HepG2 (cell line): Measurements from ENCODE around the gene HTR2A. TPM values are rescaled to one million over a fixed set of nuclear protein-coding genes. Genes with fewer than 3 reads are reported as not detected.

Experiments used
- ATAC-seq: fragments of 200-7000 bp; cut with Tn5 transposase; 3 replicates; pipeline ENCODE4 v1.9.1; 2020; ENCODE audit warnings: mild to moderate bottlenecking, moderate library complexity
- BruUV-seq: library from RNA; stranded (reverse); fragments of 400-500 nt; replicated peaks from 2 replicates; lab custom pipeline; 2021; lab: Mats Ljungman, UMichigan
- CTCF ChIA-PET: fragments of 300-600 bp; formaldehyde crosslinking; extraction: SDS; loops from one replicate; lab custom pipeline; 2021; ENCODE audit warnings: low total read pairs, inconsistent platforms, low intra/inter-chr PET ratio; lab: Yijun Ruan, JAX
- POLR2A ChIA-PET: fragments of 350-600 bp; sonication (Branson Sonifier 250); formaldehyde crosslinking; loops from one replicate; lab custom pipeline; 2020; ENCODE audit warnings: antibody characterized with exemption, inconsistent platforms; lab: Yijun Ruan, JAX
- DNase-seq: peaks from one replicate; pipeline ENCODE4 v3.0.0-alpha.2; 2015; ENCODE audit warnings: low spot score
- FAIRE-seq: peaks from 3 replicates; lab custom pipeline; 2011; peaks lifted over from hg19 to GRCh38; lab: Jason Lieb, UNC
- H2AFZ ChIP-seq: one replicate; pipeline ENCODE4 v1.6.1; 2011; ENCODE audit warnings: low read length, inconsistent platforms
- H3K27ac ChIP-seq: fragments of 300-600 bp; 3 replicates; pipeline ENCODE4 v1.8.0; 2011; ENCODE audit warnings: mixed run types, mild to moderate bottlenecking, mixed read lengths, low read length, inconsistent platforms; ENCODE audit not compliant: insufficient read depth; ENCODE audit errors: extremely low read length
- H3K27me3 ChIP-seq, 2 experiments: fragments of 200-600 bp in 1 of 2; 2 replicates in 1 of 2; 3 replicates in 1 of 2; pipeline versions ENCODE4 v1.6.0 to v1.8.0; 2011; ENCODE audit warnings: low read length in 2 of 2, mild to moderate bottlenecking in 2 of 2, moderate library complexity in 2 of 2, inconsistent platforms in 1 of 2; ENCODE audit not compliant: insufficient read depth in 2 of 2, control insufficient read depth in 1 of 2
- H3K36me3 ChIP-seq, 2 experiments: fragments of 200-600 bp in 1 of 2; replicated peaks in 1 of 2; 2 replicates in 1 of 2; 3 replicates in 1 of 2; pipeline versions ENCODE4 v1.5.1 to v1.8.0; 2011; ENCODE audit warnings: low read length in 2 of 2, inconsistent platforms in 1 of 2; ENCODE audit not compliant: insufficient read depth in 2 of 2, control insufficient read depth in 1 of 2
- H3K4me1 ChIP-seq: 2 replicates; pipeline ENCODE4 v1.5.1; 2012; ENCODE audit warnings: low read length, inconsistent platforms; ENCODE audit not compliant: insufficient read depth
- H3K4me2 ChIP-seq: 2 replicates; pipeline ENCODE4 v1.6.0; 2011; ENCODE audit warnings: low read depth, low read length, inconsistent platforms
- H3K4me3 ChIP-seq, 3 experiments: fragments of 200-600 bp in 1 of 3; sonication (generic), shearing (Covaris generic) in 1 of 3; replicated peaks in 1 of 3; 2 replicates each; pipeline ENCODE4 v1.5.1; 2011 to 2016; ENCODE audit warnings: low read length in 3 of 3, inconsistent platforms in 2 of 3, low read depth in 2 of 3, mild to moderate bottlenecking in 2 of 3, control low read depth in 1 of 3, mixed read lengths in 1 of 3; ENCODE audit not compliant: insufficient read depth in 1 of 3
- H3K79me2 ChIP-seq: one replicate; pipeline ENCODE4 v1.6.1; 2011; ENCODE audit warnings: low read length, inconsistent platforms; ENCODE audit not compliant: insufficient read depth
- H3K9ac ChIP-seq: 2 replicates; pipeline ENCODE4 v1.6.0; 2011; ENCODE audit warnings: mild to moderate bottlenecking, low read depth, low read length, inconsistent platforms; ENCODE audit not compliant: insufficient read depth
- H3K9me3 ChIP-seq: 2 replicates; pipeline ENCODE4 v1.5.1; 2012; ENCODE audit warnings: mild to moderate bottlenecking, low read length
- H4K20me1 ChIP-seq: 2 replicates; pipeline ENCODE4 v1.6.0; 2011; ENCODE audit warnings: inconsistent platforms, mild to moderate bottlenecking, low read length, moderate library complexity; ENCODE audit not compliant: insufficient read depth
- CCDC6 ChIP-seq: sonication (generic); formaldehyde crosslinking; IDR thresholded peaks from 2 replicates; pipeline ENCODE4 v1.8.1; 2022; ENCODE audit warnings: mild to moderate bottlenecking, missing genetic modification reagents, moderate library complexity
- CENPBD1 ChIP-seq: sonication (generic); formaldehyde crosslinking; IDR thresholded peaks from 2 replicates; pipeline ENCODE4 v1.8.0; 2022; ENCODE audit warnings: missing genetic modification reagents, low read depth, mild to moderate bottlenecking, borderline replicate concordance
- FOXA3 ChIP-seq: IDR thresholded peaks from 2 replicates; pipeline ENCODE4 v1.6.1; 2016; ENCODE audit warnings: missing genetic modification reagents, missing compliant biosample characterization
- KLF16 ChIP-seq, 2 experiments: sonication (generic) in 1 of 2; formaldehyde crosslinking in 1 of 2; IDR thresholded peaks; 2 replicates each; pipeline versions ENCODE4 v1.6.1 to v1.8.0; 2016 to 2023; ENCODE audit warnings: missing genetic modification reagents in 2 of 2, missing compliant biosample characterization in 1 of 2
- MBD4 ChIP-seq: IDR thresholded peaks from 2 replicates; pipeline ENCODE4 v1.6.1; 2012; ENCODE audit warnings: low read length, inconsistent platforms, borderline replicate concordance
- NCOA1 ChIP-seq: sonication (generic); formaldehyde crosslinking; IDR thresholded peaks from 2 replicates; pipeline ENCODE4 v1.9.0; 2021; ENCODE audit warnings: missing genetic modification reagents
- REPIN1 ChIP-seq: sonication (generic); formaldehyde crosslinking; IDR thresholded peaks from 2 replicates; pipeline ENCODE4 v1.8.0; 2022; ENCODE audit warnings: missing genetic modification reagents, low read depth, mild to moderate bottlenecking, borderline replicate concordance
- ZBTB38 ChIP-seq: sonication (generic); formaldehyde crosslinking; IDR thresholded peaks from 2 replicates; pipeline ENCODE4 v1.5.1; 2020; ENCODE audit warnings: mild to moderate bottlenecking, missing genetic modification reagents
- ZFP36L2 ChIP-seq: sonication (generic); formaldehyde crosslinking; IDR thresholded peaks from 2 replicates; pipeline ENCODE4 v1.4.0; 2020; ENCODE audit warnings: missing genetic modification reagents
- ZNF333 ChIP-seq: sonication (generic); formaldehyde crosslinking; IDR thresholded peaks from 2 replicates; pipeline ENCODE4 v1.4.0; 2020; ENCODE audit warnings: mild to moderate bottlenecking, missing genetic modification reagents, borderline replicate concordance
- ZNF546 ChIP-seq: sonication (generic); formaldehyde crosslinking; conservative IDR thresholded peaks from 2 replicates; pipeline ENCODE4 v1.8.1; 2023; ENCODE audit warnings: mild to moderate bottlenecking, missing genetic modification reagents
- ZNF792 ChIP-seq: IDR thresholded peaks from 2 replicates; pipeline ENCODE4 v1.6.1; 2016
- ZNF841 ChIP-seq: sonication (generic); formaldehyde crosslinking; IDR thresholded peaks from 2 replicates; pipeline ENCODE4 v1.8.1; 2023; ENCODE audit warnings: missing genetic modification reagents, borderline replicate concordance
- ZNF891 ChIP-seq: sonication (generic); formaldehyde crosslinking; IDR thresholded peaks from 2 replicates; pipeline ENCODE4 v1.5.0; 2020; ENCODE audit warnings: mild to moderate bottlenecking, missing genetic modification reagents
- WGBS: methylation state at CpG from one replicate; pipeline ENCODE4 v1.1.6; 2017; ENCODE audit warnings: low lambda C conversion rate; 5-methylcytosine and 5-hydroxymethylcytosine counted together
- in situ Hi-C: cut with HindIII; loops from 2 replicates; pipeline ENCODE4 v1.10.0; 2017; ENCODE audit warnings: low pct_unique_long_range_greater_than_20kb; ENCODE audit not compliant: extremely low pct_ligation_motif_present
- intact Hi-C: fragments of 100-400 bp; cut with micrococcal nuclease; formaldehyde crosslinking; loops from one replicate; pipeline ENCODE4 v1.10.0; 2022; ENCODE audit not compliant: unreplicated experiment
- polyA plus RNA-seq, 8 experiments: library from polyadenylated mRNA; depleted of rRNA in 3 of 8; stranded (reverse) in 7 of 8; unstranded in 1 of 8; fragments of >200 nt; fragmentation: Illumina TruSeq in 4 of 8; extraction: Trizol in 4 of 8; gene quantifications; 2 replicates each; pipeline versions ENCODE4 v1.2.1 to v1.2.3, GENCODE V29; 2011 to 2016; ENCODE audit warnings: low read depth in 4 of 8, missing spikeins in 1 of 8, mixed read lengths in 1 of 8; ENCODE audit not compliant: insufficient read depth in 1 of 8
- total RNA-seq, 5 experiments: library from RNA; depleted of rRNA; stranded (reverse); fragments of >200 nt; fragmentation: Illumina TruSeq; extraction: Trizol; gene quantifications; 2 replicates each; pipeline ENCODE4 v1.2.3, GENCODE V29; 2016; ENCODE audit warnings: low read depth in 1 of 5
- TF ChIP-seq, protein P1 (sequence below): sonication (generic); formaldehyde crosslinking; IDR thresholded peaks from 2 replicates; pipeline ENCODE4 v1.4.0; 2020; ENCODE audit warnings: missing genetic modification reagents
- TF ChIP-seq, protein P2 (sequence below): sonication (generic); formaldehyde crosslinking; IDR thresholded peaks from 2 replicates; pipeline ENCODE4 v1.4.0; 2020; ENCODE audit warnings: missing genetic modification reagents, borderline replicate concordance

HTR2A gene
- total and polyA plus RNA-seq, 2 of the 13 experiments (the other 11 are each of a cell fraction or from before 2014, with no cell fraction given): not detected

GRCh38 chr13:46858776-46859175 lies 38.1 kb downstream of the HTR2A start:
- Histone ChIP-seq H3K27me3 (no peaks in the 10 kb centered on the region; a peak in 1 of 5 replicates), H3K36me3 (no peaks in the 10 kb centered on the region), H3K79me2 (no peaks in the 10 kb centered on the region), H3K4me1 (no peaks in the 10 kb centered on the region), H3K9ac (no peak overlapping the region), H2AFZ (no peak overlapping the region), H4K20me1 (no peaks in the 10 kb centered on the region), H3K9me3 (no peaks in the 10 kb centered on the region), H3K4me2 (no peak overlapping the region), H3K27ac (no peak overlapping the region), H3K4me3 (no peak overlapping the region)
- no peak for TF ChIP-seq ZNF792 (CRISPR knock-in tag)
- no peak for TF ChIP-seq ZNF546 (CRISPR knock-in tag)
- no peak for TF ChIP-seq FOXA3 (CRISPR knock-in tag)
- TF ChIP-seq ZNF891 (CRISPR knock-in tag): no peak
- TF ChIP-seq CENPBD1: no peak
- TF ChIP-seq MBD4: no peak
- TF ChIP-seq ZBTB38 (CRISPR knock-in tag): no peak
- TF ChIP-seq REPIN1: no peak
- no peak for TF ChIP-seq NCOA1 (CRISPR knock-in tag)
- no peak for TF ChIP-seq ZNF333 (CRISPR knock-in tag)
- TF ChIP-seq ZNF841 (CRISPR knock-in tag): no peak
- ATAC-seq (no peak), FAIRE-seq (no peak), DNase-seq (no peak)
- ChIA-PET CTCF (no interaction called here), POLR2A (no interaction called here)
- WGBS: 4% methylated on average over 3 of the region's 3 CpGs
- no TSS peak for BruUV-seq
- in situ Hi-C loops (no loop called here), intact Hi-C loops (no loop called here)

DNA sequence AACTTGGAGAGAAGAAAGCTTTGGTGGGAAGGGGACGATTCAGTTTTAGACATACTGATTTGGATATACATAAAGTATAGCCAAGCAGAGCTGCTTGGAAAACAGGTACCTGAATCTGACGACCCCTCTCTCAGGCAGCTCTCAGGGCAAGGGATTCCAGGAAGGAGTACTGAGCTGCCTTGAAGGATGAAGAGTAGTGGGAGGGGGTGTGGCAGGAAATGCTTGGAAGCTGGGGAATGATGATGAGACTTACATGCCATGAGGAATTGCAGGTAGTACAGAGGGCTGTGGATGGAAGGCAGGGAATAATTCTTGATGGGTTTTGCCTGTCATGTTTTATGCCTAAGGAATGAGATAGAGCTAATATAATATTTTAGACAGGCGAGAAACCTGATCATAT lies 38.7 kb downstream of the HTR2A start:
- WGBS: 3% methylated on average over 3 of the region's 3 CpGs
- ChIA-PET POLR2A (no interaction called here), CTCF (no interaction called here)
- ATAC-seq (no peak), FAIRE-seq (no peak), DNase-seq (no peak)
- Histone ChIP-seq H3K27ac (no peak overlapping the region), H3K4me1 (no peaks in the 10 kb centered on the region), H3K4me2 (no peak overlapping the region), H2AFZ (no peak overlapping the region), H4K20me1 (no peaks in the 10 kb centered on the region), H3K9me3 (no peaks in the 10 kb centered on the region), H3K27me3 (peaks cover 0 to 2% of the 10 kb centered on the region in 2 experiments; a peak in 1 of 5 replicates), H3K36me3 (no peaks in the 10 kb centered on the region), H3K79me2 (no peaks in the 10 kb centered on the region), H3K4me3 (no peak overlapping the region), H3K9ac (no peak overlapping the region)
- intact Hi-C loops (no loop called here), in situ Hi-C loops (no loop called here)
- no TSS peak for BruUV-seq
- TF ChIP-seq, protein P1, sequence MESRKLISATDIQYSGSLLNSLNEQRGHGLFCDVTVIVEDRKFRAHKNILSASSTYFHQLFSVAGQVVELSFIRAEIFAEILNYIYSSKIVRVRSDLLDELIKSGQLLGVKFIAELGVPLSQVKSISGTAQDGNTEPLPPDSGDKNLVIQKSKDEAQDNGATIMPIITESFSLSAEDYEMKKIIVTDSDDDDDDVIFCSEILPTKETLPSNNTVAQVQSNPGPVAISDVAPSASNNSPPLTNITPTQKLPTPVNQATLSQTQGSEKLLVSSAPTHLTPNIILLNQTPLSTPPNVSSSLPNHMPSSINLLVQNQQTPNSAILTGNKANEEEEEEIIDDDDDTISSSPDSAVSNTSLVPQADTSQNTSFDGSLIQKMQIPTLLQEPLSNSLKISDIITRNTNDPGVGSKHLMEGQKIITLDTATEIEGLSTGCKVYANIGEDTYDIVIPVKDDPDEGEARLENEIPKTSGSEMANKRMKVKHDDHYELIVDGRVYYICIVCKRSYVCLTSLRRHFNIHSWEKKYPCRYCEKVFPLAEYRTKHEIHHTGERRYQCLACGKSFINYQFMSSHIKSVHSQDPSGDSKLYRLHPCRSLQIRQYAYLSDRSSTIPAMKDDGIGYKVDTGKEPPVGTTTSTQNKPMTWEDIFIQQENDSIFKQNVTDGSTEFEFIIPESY (CRISPR knock-in tag): no peak
- TF ChIP-seq, protein P2, sequence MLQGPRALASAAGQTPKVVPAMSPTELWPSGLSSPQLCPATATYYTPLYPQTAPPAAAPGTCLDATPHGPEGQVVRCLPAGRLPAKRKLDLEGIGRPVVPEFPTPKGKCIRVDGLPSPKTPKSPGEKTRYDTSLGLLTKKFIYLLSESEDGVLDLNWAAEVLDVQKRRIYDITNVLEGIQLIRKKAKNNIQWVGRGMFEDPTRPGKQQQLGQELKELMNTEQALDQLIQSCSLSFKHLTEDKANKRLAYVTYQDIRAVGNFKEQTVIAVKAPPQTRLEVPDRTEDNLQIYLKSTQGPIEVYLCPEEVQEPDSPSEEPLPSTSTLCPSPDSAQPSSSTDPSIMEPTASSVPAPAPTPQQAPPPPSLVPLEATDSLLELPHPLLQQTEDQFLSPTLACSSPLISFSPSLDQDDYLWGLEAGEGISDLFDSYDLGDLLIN (CRISPR knock-in tag): no peak
- TF ChIP-seq KLF16 (CRISPR knock-in tag; IDR thresholded peaks at IDR 0.05) (no peak), CCDC6 (CRISPR knock-in tag) (no peak), ZFP36L2 (CRISPR knock-in tag) (no peak)
